Measurements from ENCODE around the gene FAM169A.

GRCh38 chr5:74870299-74871067, 4.3 kb upstream of the FAM169A start:
- no peak for TF ChIP-seq EP300 (IDR thresholded peaks at IDR 0.05)
- TF ChIP-seq CTCF (IDR thresholded peaks at IDR 0.05): no peak
